Karpas-422 (cell line): ENCODE results near the gene KCNN2. TPM values are rescaled to one million over a fixed set of nuclear protein-coding genes. Genes with fewer than 3 reads are reported as not detected.

Experiments used
- DNase-seq: peaks from one replicate; pipeline ENCODE4 v3.0.0-alpha.2; 2015
- H2AFZ ChIP-seq: fragments of 200-600 bp; sonication (generic); 2 replicates; pipeline ENCODE4 v1.6.1; 2014; ENCODE audit warnings: antibody characterized with exemption, low read length, mixed read lengths
- H3K27ac ChIP-seq: fragments of 200-600 bp; sonication (generic); 2 replicates; pipeline ENCODE4 v1.5.1; 2014; ENCODE audit warnings: mild to moderate bottlenecking, low read length, moderate library complexity
- H3K27me3 ChIP-seq: fragments of 200-600 bp; sonication (generic); 2 replicates; pipeline ENCODE4 v1.6.1; 2014; ENCODE audit warnings: low read length, mixed read lengths
- H3K36me3 ChIP-seq: fragments of 200-600 bp; sonication (generic); 2 replicates; pipeline ENCODE4 v1.6.1; 2014; ENCODE audit warnings: low read length, mixed read lengths; ENCODE audit not compliant: insufficient read depth
- H3K4me1 ChIP-seq: fragments of 200-600 bp; sonication (generic); 2 replicates; pipeline ENCODE4 v1.6.1; 2014; ENCODE audit warnings: mild to moderate bottlenecking, low read length, mixed read lengths
- H3K4me2 ChIP-seq: fragments of 200-600 bp; sonication (generic); 2 replicates; pipeline ENCODE4 v1.6.1; 2014; ENCODE audit warnings: low read length, low read depth, mild to moderate bottlenecking; ENCODE audit not compliant: poor library complexity, severe bottlenecking
- H3K4me3 ChIP-seq: fragments of 200-600 bp; sonication (generic); 2 replicates; pipeline ENCODE4 v1.5.1; 2014; ENCODE audit warnings: mild to moderate bottlenecking, antibody characterized with exemption, low read length, mixed read lengths
- H3K79me2 ChIP-seq: fragments of 200-600 bp; sonication (generic); 2 replicates; pipeline ENCODE4 v1.6.1; 2014; ENCODE audit warnings: mild to moderate bottlenecking, low read length, mixed read lengths
- H3K9ac ChIP-seq: fragments of 200-600 bp; sonication (generic); 2 replicates; pipeline ENCODE4 v1.6.0; 2014; ENCODE audit warnings: low read length
- H3K9me2 ChIP-seq: fragments of 200-600 bp; sonication (generic), shearing (Covaris generic); replicated peaks from 2 replicates; pipeline ENCODE4 v1.6.0; 2014; ENCODE audit warnings: mild to moderate bottlenecking, low read length, moderate library complexity; ENCODE audit not compliant: insufficient read depth
- H3K9me3 ChIP-seq: fragments of 300-700, 200-600 bp; sonication (generic); 2 replicates; pipeline ENCODE4 v1.6.1; 2014; ENCODE audit warnings: low read length, mixed read lengths
- H4K20me1 ChIP-seq: fragments of 200-600 bp; sonication (generic); 2 replicates; pipeline ENCODE4 v1.6.1; 2014; ENCODE audit warnings: mild to moderate bottlenecking, antibody characterized with exemption, low read length, low read depth; ENCODE audit not compliant: insufficient read depth
- total RNA-seq: library from RNA; depleted of rRNA; stranded (reverse); fragments of >200 nt; shearing (Covaris generic); gene quantifications from 2 replicates; pipeline ENCODE4 v1.2.3, GENCODE V29; 2014; ENCODE audit warnings: low replicate concordance

Gene KCNN2
- total RNA-seq, 1 experiment from 2014 or later = not detected

DNA sequence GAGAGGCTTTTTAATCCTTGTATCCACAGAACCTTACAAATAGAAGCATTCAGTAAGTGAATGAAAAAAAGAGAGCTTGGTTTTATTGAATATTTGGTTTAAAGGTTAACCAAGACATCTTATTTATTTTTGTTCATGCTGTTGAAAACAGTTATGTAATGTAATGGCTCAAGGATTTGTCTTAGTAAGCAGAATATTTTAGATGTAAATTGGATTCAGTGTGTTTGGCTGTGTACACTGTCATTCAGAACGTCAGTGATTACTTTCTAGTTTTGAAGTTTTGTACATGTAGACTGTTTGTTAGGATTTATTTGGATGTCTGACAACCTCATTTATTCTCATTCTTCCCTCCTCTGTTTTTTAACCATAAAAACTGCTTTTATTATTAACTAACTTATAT lies 31.3 kb downstream of the KCNN2 start:
- H3K36me3 ChIP-seq = no peaks in the 10 kb centered on the region
- DNase-seq = no peak

DNA sequence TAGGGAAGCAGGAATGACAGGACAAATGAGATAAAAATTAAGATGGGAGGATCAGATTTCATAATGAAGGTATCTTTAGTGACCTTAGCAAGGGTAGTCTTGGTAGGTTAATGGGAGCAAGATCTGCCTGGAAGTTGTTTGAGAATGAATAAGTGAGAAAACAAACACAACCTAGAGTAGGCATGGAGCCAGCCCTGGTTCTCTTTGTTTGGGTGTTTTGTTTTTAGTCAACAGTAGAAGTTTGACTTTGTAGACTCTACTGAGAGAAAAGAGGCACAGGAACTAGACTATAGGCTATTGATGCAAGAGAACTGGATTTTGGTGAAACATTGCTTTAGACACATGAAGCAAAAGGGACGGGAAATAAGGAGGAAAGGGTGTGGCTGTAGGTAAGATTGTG lies 40.3 kb downstream of the KCNN2 start:
- Histone ChIP-seq H2AFZ (no peak overlapping the region), H4K20me1 (no peaks in the 10 kb centered on the region), H3K9me3 (no peaks in the 10 kb centered on the region), H3K9ac (no peak overlapping the region), H3K36me3 (no peaks in the 10 kb centered on the region), H3K79me2 (no peaks in the 10 kb centered on the region), H3K9me2 (no peaks in the 10 kb centered on the region), H3K27ac (no peak overlapping the region), H3K4me2 (no peak overlapping the region), H3K4me3 (no peak overlapping the region), H3K27me3 (no peaks in the 10 kb centered on the region), H3K4me1 (no peaks in the 10 kb centered on the region)
- no peak for DNase-seq

More for the DNA sequence above, 31.3 kb downstream of the KCNN2 start:
- Histone ChIP-seq H3K27me3 (no peaks in the 10 kb centered on the region), H3K9ac (no peak overlapping the region), H3K4me1 (no peaks in the 10 kb centered on the region), H3K79me2 (no peaks in the 10 kb centered on the region), H4K20me1 (no peaks in the 10 kb centered on the region), H3K9me3 (no peaks in the 10 kb centered on the region), H3K27ac (no peak overlapping the region), H3K9me2 (no peaks in the 10 kb centered on the region), H3K4me2 (no peak overlapping the region), H2AFZ (no peak overlapping the region), H3K4me3 (no peak overlapping the region)

DNA sequence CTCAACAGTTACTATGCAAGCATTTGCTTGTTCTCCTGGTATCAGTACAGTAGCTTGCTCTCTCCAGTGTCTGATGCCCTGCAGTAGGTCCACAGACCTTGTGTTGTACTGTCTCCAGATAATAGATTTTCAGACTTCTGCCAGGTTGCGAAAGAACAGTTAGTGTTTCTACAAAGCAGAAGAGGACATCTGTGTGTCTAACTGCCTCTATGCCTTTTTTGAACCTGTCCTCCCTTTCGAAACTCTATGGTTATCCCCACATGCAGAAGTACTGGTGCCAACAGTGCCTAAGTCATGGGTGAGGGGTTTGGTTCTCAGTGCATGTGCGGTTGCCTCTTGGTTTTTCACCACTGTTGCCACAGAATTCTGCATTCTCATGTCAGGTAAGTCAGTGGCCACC lies 45.9 kb downstream of the KCNN2 start:
- H3K9me2 ChIP-seq = no peaks in the 10 kb centered on the region
- no peak overlapping the region for H3K27ac ChIP-seq
- H2AFZ ChIP-seq = no peak overlapping the region
- DNase-seq = no peak
- H4K20me1 ChIP-seq = no peaks in the 10 kb centered on the region
- no peaks in the 10 kb centered on the region for H3K9me3 ChIP-seq
- no peaks in the 10 kb centered on the region for H3K79me2 ChIP-seq
- no peaks in the 10 kb centered on the region for H3K27me3 ChIP-seq
- H3K9ac ChIP-seq = no peak overlapping the region
- H3K36me3 ChIP-seq = no peaks in the 10 kb centered on the region
- H3K4me2 ChIP-seq = no peak overlapping the region
- H3K4me1 ChIP-seq = no peaks in the 10 kb centered on the region
- no peak overlapping the region for H3K4me3 ChIP-seq

DNA sequence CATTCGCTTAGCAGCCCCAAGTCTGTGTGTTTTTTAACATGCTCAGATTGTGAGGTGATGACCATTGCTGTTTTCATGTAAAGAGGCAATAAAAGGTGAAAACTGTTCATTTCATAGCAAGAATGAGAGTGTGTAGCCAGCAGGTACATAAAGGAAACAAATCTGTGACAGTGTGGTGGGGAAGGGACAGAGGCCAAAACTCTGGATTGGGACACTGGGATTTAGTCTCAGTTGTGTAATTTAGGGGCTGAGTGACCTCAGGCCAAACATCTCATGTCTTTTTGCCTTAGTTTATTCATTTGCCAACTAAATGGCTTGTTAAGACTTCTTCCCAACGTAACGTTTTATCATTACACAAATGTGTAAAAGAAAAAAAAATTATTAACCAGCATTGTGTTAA lies 47.0 kb downstream of the KCNN2 start:
- H3K9me3 ChIP-seq = no peaks in the 10 kb centered on the region
- DNase-seq = no peak
- no peaks in the 10 kb centered on the region for H4K20me1 ChIP-seq
- H2AFZ ChIP-seq = no peak overlapping the region
- no peak overlapping the region for H3K4me3 ChIP-seq
- H3K9me2 ChIP-seq = no peaks in the 10 kb centered on the region
- H3K4me1 ChIP-seq = no peaks in the 10 kb centered on the region
- no peaks in the 10 kb centered on the region for H3K79me2 ChIP-seq
- no peaks in the 10 kb centered on the region for H3K27me3 ChIP-seq
- no peaks in the 10 kb centered on the region for H3K36me3 ChIP-seq
- H3K27ac ChIP-seq = no peak overlapping the region
- H3K9ac ChIP-seq = no peak overlapping the region
- no peak overlapping the region for H3K4me2 ChIP-seq

DNA sequence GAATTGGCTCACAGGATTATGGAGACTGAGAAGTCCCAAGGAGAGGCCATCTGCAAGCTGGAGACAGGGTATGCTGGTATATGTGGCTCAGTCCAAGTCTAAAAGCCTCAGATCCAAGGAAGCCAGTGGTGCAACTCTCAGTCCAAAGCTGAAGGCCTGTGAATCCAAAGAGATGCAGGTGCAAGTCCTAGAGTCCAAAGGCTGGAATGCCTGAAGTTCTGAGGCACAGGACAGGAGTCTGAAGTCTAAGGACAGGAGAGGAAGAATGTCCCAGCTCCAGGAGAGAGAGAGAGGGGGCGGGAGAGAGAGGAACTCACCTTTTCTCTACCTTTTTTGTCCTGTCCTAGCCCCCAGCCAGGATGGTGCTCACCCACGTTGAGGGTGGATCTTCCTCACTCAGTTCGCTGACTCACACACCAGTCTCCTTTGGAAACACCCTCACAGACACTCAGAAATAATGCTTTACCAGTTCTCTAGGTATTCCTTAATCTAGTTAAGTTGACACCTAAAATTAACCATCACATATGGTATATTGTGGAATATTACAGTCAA lies 49.6 kb downstream of the KCNN2 start:
- Histone ChIP-seq H2AFZ (no peak overlapping the region), H3K4me1 (no peaks in the 10 kb centered on the region), H3K4me2 (no peak overlapping the region), H4K20me1 (no peaks in the 10 kb centered on the region), H3K27ac (no peak overlapping the region), H3K9ac (no peak overlapping the region), H3K9me3 (no peaks in the 10 kb centered on the region), H3K79me2 (no peaks in the 10 kb centered on the region), H3K27me3 (no peaks in the 10 kb centered on the region), H3K4me3 (no peak overlapping the region), H3K9me2 (no peaks in the 10 kb centered on the region), H3K36me3 (no peaks in the 10 kb centered on the region)
- DNase-seq = no peak

DNA sequence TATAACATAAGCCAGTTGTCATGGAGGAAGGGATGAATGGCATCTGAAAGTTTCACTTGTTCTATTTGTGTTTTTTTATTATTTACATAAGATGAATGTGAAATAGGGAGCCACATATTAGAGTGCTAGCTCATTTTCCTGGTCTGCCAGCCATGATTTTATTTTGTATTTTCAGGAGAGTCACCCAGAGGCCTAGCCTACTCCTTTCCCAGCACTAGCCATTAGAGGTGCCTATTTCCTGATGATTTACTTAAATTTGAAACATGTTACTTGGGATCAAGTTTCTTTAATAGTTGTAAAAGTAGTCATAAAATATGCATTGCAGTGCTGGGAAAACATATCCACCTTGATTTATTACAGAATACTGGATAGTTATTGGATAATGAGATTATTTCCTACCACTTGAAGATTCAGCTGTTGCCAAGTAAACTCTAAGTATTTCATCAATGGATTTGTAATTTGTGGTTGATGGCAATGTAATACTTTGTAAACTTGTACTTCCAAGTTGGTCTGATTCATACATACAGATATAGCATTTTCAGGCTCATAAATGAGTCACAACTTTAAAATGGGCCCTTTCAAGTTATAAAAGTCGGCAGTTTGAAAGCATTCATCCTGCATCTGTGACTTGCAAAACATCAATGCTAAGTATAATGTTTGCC lies 50.8 kb downstream of the KCNN2 start:
- H3K9ac ChIP-seq = no peak overlapping the region
- no peaks in the 10 kb centered on the region for H3K4me1 ChIP-seq
- H3K79me2 ChIP-seq = no peaks in the 10 kb centered on the region
- H4K20me1 ChIP-seq = 0 out of 2 replicates have a peak, but pooled peaks cover 3% of the 10 kb centered on the region
- H3K4me3 ChIP-seq = no peak overlapping the region
- no peaks in the 10 kb centered on the region for H3K9me3 ChIP-seq
- H2AFZ ChIP-seq = no peak overlapping the region
- DNase-seq = no peak
- H3K27me3 ChIP-seq = no peaks in the 10 kb centered on the region
- no peaks in the 10 kb centered on the region for H3K9me2 ChIP-seq
- H3K27ac ChIP-seq = no peak overlapping the region
- H3K4me2 ChIP-seq = no peak overlapping the region
- no peaks in the 10 kb centered on the region for H3K36me3 ChIP-seq

DNA sequence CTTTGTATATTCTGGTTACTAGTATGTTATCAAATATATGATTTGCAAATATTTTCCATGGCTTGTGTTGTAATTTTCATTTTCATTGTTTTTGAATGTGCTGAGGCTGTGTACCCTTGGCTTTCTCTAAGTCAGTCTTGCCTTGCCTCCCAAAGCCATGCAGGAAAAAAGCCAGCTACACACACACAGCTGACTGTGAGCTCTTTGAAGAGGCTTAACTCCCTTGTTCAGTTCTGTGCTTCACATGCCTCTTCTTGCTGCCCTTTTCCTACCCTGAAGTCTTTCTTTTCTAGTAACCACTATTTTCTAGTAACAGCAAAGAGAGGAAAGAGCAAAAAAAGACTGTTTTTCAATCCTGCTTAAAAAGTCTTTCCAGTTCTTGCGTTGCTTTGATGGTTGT lies 53.9 kb downstream of the KCNN2 start:
- Histone ChIP-seq H3K9me3 (no peaks in the 10 kb centered on the region), H4K20me1 (0 out of 2 replicates have a peak, but pooled peaks cover 3% of the 10 kb centered on the region), H3K4me3 (no peak overlapping the region), H2AFZ (no peak overlapping the region), H3K9me2 (no peaks in the 10 kb centered on the region), H3K4me2 (no peak overlapping the region), H3K79me2 (no peaks in the 10 kb centered on the region), H3K27me3 (no peaks in the 10 kb centered on the region), H3K9ac (no peak overlapping the region), H3K27ac (no peak overlapping the region), H3K4me1 (peaks cover 22% of the 10 kb centered on the region), H3K36me3 (no peaks in the 10 kb centered on the region)
- no peak for DNase-seq

DNA sequence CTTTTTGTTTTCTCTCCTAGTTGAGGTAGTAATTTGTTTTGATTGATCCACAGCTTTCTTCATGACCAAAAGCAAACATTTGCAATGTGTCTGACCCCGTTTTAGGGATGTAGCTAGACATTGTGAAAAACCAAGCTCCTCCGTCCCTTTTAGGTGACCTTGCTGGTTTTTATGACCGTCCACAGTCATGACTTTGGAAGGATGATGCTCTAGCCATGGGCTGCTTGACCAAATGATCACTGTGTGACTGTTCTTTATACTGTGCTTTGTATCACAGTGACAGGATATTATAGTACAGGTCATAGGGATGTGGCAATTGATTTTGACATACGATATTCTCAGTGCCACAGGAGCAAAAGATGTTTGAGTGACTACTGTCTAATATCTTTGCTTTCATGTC lies 54.4 kb downstream of the KCNN2 start:
- Histone ChIP-seq H4K20me1 (0 out of 2 replicates have a peak, but pooled peaks cover 3% of the 10 kb centered on the region), H3K36me3 (no peaks in the 10 kb centered on the region), H2AFZ (no peak overlapping the region), H3K9ac (no peak overlapping the region), H3K79me2 (no peaks in the 10 kb centered on the region), H3K9me2 (no peaks in the 10 kb centered on the region), H3K27ac (no peak overlapping the region), H3K4me1 (peaks cover 22% of the 10 kb centered on the region), H3K9me3 (no peaks in the 10 kb centered on the region), H3K4me2 (no peak overlapping the region), H3K4me3 (no peak overlapping the region), H3K27me3 (no peaks in the 10 kb centered on the region)
- no peak for DNase-seq
